GM20000 (cell line): ENCODE results near the gene MYOT.

Source experiments
- DNase-seq: peaks from one replicate; pipeline ENCODE4 v3.0.0; 2012; ENCODE audit warnings: low spot score
- CTCF ChIP-seq: IDR thresholded peaks from 2 replicates; pipeline ENCODE4 v1.5.1; 2012; ENCODE audit warnings: mild to moderate bottlenecking, control low read depth; ENCODE audit errors: extremely low read depth, missing control alignments

Gene MYOT

GRCh38 chr5:137870647-137871339 is 3.1 kb downstream of the MYOT start:
- DNase-seq = no peak
- TF ChIP-seq CTCF = no peak

- DNase-seq = no peak
- TF ChIP-seq CTCF = no peak
Observed at GRCh38 chr5:137871571-137871970, 3.9 kb downstream of the MYOT start.

- TF ChIP-seq CTCF = no peak
- DNase-seq = no peak
Observed at GRCh38 chr5:137872466-137872865, 4.8 kb downstream of the MYOT start.

GRCh38 chr5:137876101-137876500 is 8.4 kb downstream of the MYOT start:
- no peak for DNase-seq
- TF ChIP-seq CTCF = no peak

- DNase-seq = no peak
- TF ChIP-seq CTCF = no peak
Observed at GRCh38 chr5:137880313-137880712, 12.7 kb downstream of the MYOT start.

- TF ChIP-seq CTCF = no peak
- DNase-seq = no peak
Observed at GRCh38 chr5:137887831-137888230, 20.2 kb downstream of the MYOT start.

- no peak for TF ChIP-seq CTCF
- no peak for DNase-seq
Observed at GRCh38 chr5:137888466-137888862, 20.8 kb downstream of the MYOT start.
